K562 (cell line): ENCODE measurements around the gene AMZ1. TPM values are rescaled to one million over a fixed set of nuclear protein-coding genes. Genes with fewer than 3 reads are reported as not detected.

ENCODE experiments used
- ATAC-seq: fragments of 200-7000 bp; cut with Tn5 transposase; 3 replicates; pipeline ENCODE4 v1.9.1; 2020; ENCODE audit warnings: moderate library complexity
- BruUV-seq: library from RNA; stranded (reverse); fragments of 400-500 nt; replicated peaks from 2 replicates; lab custom pipeline; 2021; lab: Mats Ljungman, UMichigan
- CTCF ChIA-PET: fragments of 300-600 bp; formaldehyde crosslinking; extraction: SDS; loops from one replicate; lab custom pipeline; 2021; ENCODE audit warnings: low intra/inter-chr PET ratio; lab: Yijun Ruan, JAX
- POLR2A ChIA-PET: fragments of 300-600, 350-650 bp; sonication (Branson Sonifier 250); formaldehyde crosslinking; extraction: SDS; loops from one replicate; lab custom pipeline; 2021; ENCODE audit warnings: antibody characterized with exemption, inconsistent platforms; lab: Yijun Ruan, JAX
- DNase-seq, 4 experiments: peaks; one replicate each; pipeline versions ENCODE4 v3.0.0 to v3.0.0-alpha.2; 2011 to 2018; ENCODE audit warnings: low spot score in 3 of 4, mixed read lengths in 3 of 4; ENCODE audit errors: extremely low read depth in 1 of 4
- FAIRE-seq: peaks from 2 replicates; lab custom pipeline; 2011; peaks lifted over from hg19 to GRCh38; lab: Jason Lieb, UNC
- H2AFZ ChIP-seq: 2 replicates; pipeline ENCODE4 v1.6.0; 2011; ENCODE audit warnings: low read depth, low read length, control low read depth, inconsistent platforms
- H3K27ac ChIP-seq: fragments of 200-600 bp; 3 replicates; pipeline ENCODE4 v1.8.0; 2011; ENCODE audit warnings: low read depth, mild to moderate bottlenecking, control low read depth, inconsistent platforms, low read length, moderate library complexity, mixed read lengths; ENCODE audit errors: extremely low read depth
- H3K27me3 ChIP-seq, 2 experiments: fragments of 300-600 bp in 1 of 2; 2 replicates in 1 of 2; 3 replicates in 1 of 2; pipeline versions ENCODE4 v1.6.0 to v1.8.0; 2011; ENCODE audit warnings: inconsistent platforms in 2 of 2, low read length in 2 of 2, mild to moderate bottlenecking in 1 of 2, mixed read lengths in 1 of 2, moderate library complexity in 1 of 2; ENCODE audit not compliant: control insufficient read depth in 2 of 2, insufficient read depth in 2 of 2
- H3K36me3 ChIP-seq: fragments of 300-600 bp; 3 replicates; pipeline ENCODE4 v1.8.0; 2011; ENCODE audit warnings: mild to moderate bottlenecking, low read length, inconsistent platforms; ENCODE audit not compliant: control insufficient read depth, insufficient read depth
- H3K4me1 ChIP-seq, 2 experiments: fragments of 200-600 bp in 1 of 2; replicated peaks in 1 of 2; 2 replicates in 1 of 2; 3 replicates in 1 of 2; pipeline versions ENCODE4 v1.5.1 to v1.8.0; 2011; ENCODE audit warnings: inconsistent platforms in 2 of 2, low read length in 2 of 2, mild to moderate bottlenecking in 1 of 2, mixed read lengths in 1 of 2, moderate library complexity in 1 of 2; ENCODE audit not compliant: control insufficient read depth in 2 of 2, insufficient read depth in 2 of 2
- H3K4me2 ChIP-seq: 2 replicates; pipeline ENCODE4 v1.6.1; 2011; ENCODE audit warnings: low read length, control low read depth, inconsistent platforms, mixed read lengths; ENCODE audit not compliant: insufficient read depth
- H3K4me3 ChIP-seq: fragments of 200-600 bp; sonication (generic), shearing (Covaris generic); 2 replicates; pipeline ENCODE4 v1.5.1; 2016; ENCODE audit warnings: control low read depth, inconsistent platforms
- H3K79me2 ChIP-seq: fragments of 200-600 bp; 3 replicates; pipeline ENCODE4 v1.8.0; 2011; ENCODE audit warnings: low read length, inconsistent platforms; ENCODE audit not compliant: control insufficient read depth, insufficient read depth
- H3K9ac ChIP-seq, 2 experiments: 2 replicates each; pipeline versions ENCODE4 v1.6.0 to v1.6.1; 2011; ENCODE audit warnings: low read depth in 2 of 2, low read length in 2 of 2, control low read depth in 1 of 2, inconsistent platforms in 1 of 2, mild to moderate bottlenecking in 1 of 2, mixed read lengths in 1 of 2; ENCODE audit not compliant: insufficient read depth in 1 of 2
- H3K9me1 ChIP-seq: one replicate; pipeline ENCODE4 v1.6.0; 2011; ENCODE audit warnings: inconsistent platforms, mild to moderate bottlenecking, low read length, moderate library complexity; ENCODE audit not compliant: control insufficient read depth, insufficient read depth
- H3K9me3 ChIP-seq: replicated peaks from 2 replicates; pipeline ENCODE4 v1.5.1; 2011; ENCODE audit warnings: low read depth, low read length, inconsistent platforms; ENCODE audit not compliant: control insufficient read depth, insufficient read depth
- H4K20me1 ChIP-seq: replicated peaks from 2 replicates; pipeline ENCODE4 v1.6.1; 2011; ENCODE audit warnings: low read length, inconsistent platforms, mixed read lengths; ENCODE audit not compliant: control insufficient read depth, insufficient read depth
- CTBP1 ChIP-seq: fragments of 450-650 bp; IDR thresholded peaks from 2 replicates; pipeline ENCODE4 v1.6.1; 2016; ENCODE audit warnings: borderline replicate concordance
- DEAF1 ChIP-seq: fragments of 450-650 bp; formaldehyde crosslinking; IDR thresholded peaks from 2 replicates; pipeline ENCODE4 v1.4.0; 2020; ENCODE audit warnings: mild to moderate bottlenecking, moderate library complexity
- ID3 ChIP-seq, 2 experiments: fragments of 250-450 bp in 1 of 2; fragments of 450-650 bp in 1 of 2; sonication (Bioruptor Pico) in 1 of 2; IDR thresholded peaks; 2 replicates each; pipeline versions ENCODE4 v1.6.1 to v1.8.0; 2016 to 2021; ENCODE audit warnings: mild to moderate bottlenecking in 2 of 2, moderate library complexity in 2 of 2, missing compliant biosample characterization in 1 of 2, missing genetic modification characterization in 1 of 2
- KDM2B ChIP-seq: fragments of 250-450 bp; sonication (Bioruptor Pico); IDR thresholded peaks from 2 replicates; pipeline ENCODE4 v1.8.0; 2021; ENCODE audit warnings: mild to moderate bottlenecking, moderate library complexity
- MAX ChIP-seq: sonication (generic); formaldehyde crosslinking; IDR thresholded peaks from 2 replicates; pipeline ENCODE4 v1.9.0; 2022; ENCODE audit warnings: mild to moderate bottlenecking, missing genetic modification reagents
- RAD21 ChIP-seq, 2 experiments: fragments of 250-450 bp in 1 of 2; fragments of 450-650 bp in 1 of 2; sonication (Bioruptor Pico) in 1 of 2; formaldehyde crosslinking in 1 of 2; IDR thresholded peaks in 1 of 2; conservative IDR thresholded peaks in 1 of 2; 2 replicates each; pipeline versions ENCODE4 v1.4.0 to v1.8.0; 2020 to 2022; ENCODE audit warnings: mild to moderate bottlenecking in 2 of 2, moderate library complexity in 1 of 2
- RB1 ChIP-seq: fragments of 450-650 bp; IDR thresholded peaks from 2 replicates; pipeline ENCODE4 v1.6.1; 2017; ENCODE audit warnings: low read depth, mild to moderate bottlenecking
- TOE1 ChIP-seq, 2 experiments: fragments of 450-650 bp in 1 of 2; sonication (generic) in 1 of 2; formaldehyde crosslinking in 1 of 2; IDR thresholded peaks; 2 replicates each; pipeline versions ENCODE4 v1.7.1 to v1.8.0; 2016 to 2022; ENCODE audit warnings: borderline replicate concordance in 2 of 2, mild to moderate bottlenecking in 2 of 2, antibody characterized with exemption in 1 of 2, inconsistent platforms in 1 of 2, low read depth in 1 of 2, missing genetic modification reagents in 1 of 2, moderate library complexity in 1 of 2
- UBTF ChIP-seq, 2 experiments: IDR thresholded peaks; 2 replicates each; pipeline ENCODE4 v1.6.1; 2012; ENCODE audit warnings: improper control_type of control experiment in 2 of 2, low read depth in 2 of 2, low read length in 2 of 2, borderline replicate concordance in 1 of 2
- USF1 ChIP-seq: sonication (generic); formaldehyde crosslinking; IDR thresholded peaks from 2 replicates; pipeline ENCODE4 v1.9.0; 2022; ENCODE audit warnings: mild to moderate bottlenecking, missing genetic modification reagents
- ZFPM2 ChIP-seq: fragments of 250-450 bp; sonication (Bioruptor Pico); IDR thresholded peaks from 2 replicates; pipeline ENCODE4 v1.5.1; 2022; ENCODE audit warnings: mild to moderate bottlenecking
- ZNF311 ChIP-seq: fragments of 250-450 bp; sonication (Bioruptor Pico); IDR thresholded peaks from 2 replicates; pipeline ENCODE4 v1.4.0; 2020; ENCODE audit warnings: mild to moderate bottlenecking, moderate library complexity
- WGBS: fragments of 100-300 bp; shearing (Covaris generic); methylation state at CpG from one replicate; pipeline ENCODE4 v1.1.6; 2016; ENCODE audit warnings: low coverage, mixed read lengths; ENCODE audit not compliant: insufficient coverage; ENCODE audit errors: missing lambda C conversion rate; 5-methylcytosine and 5-hydroxymethylcytosine counted together
- in situ Hi-C: fragments of 300-500 bp; cut with MboI; formaldehyde crosslinking; loops from 4 replicates; pipeline ENCODE4 v1.15.0; 2018; ENCODE audit warnings: inconsistent platforms, mixed read lengths
- intact Hi-C: fragments of 100-400 bp; cut with micrococcal nuclease; formaldehyde crosslinking; loops from 2 replicates; pipeline ENCODE4 v1.14.2; 2022
- polyA plus RNA-seq, 8 experiments: library from polyadenylated mRNA; depleted of rRNA in 4 of 8; stranded (reverse) in 5 of 8; unstranded in 3 of 8; fragments of >200 nt; fragmentation: Nextera tagmentation in 2 of 8; fragmentation: Illumina TruSeq in 1 of 8; extraction: Ambion mirVana in 2 of 8; extraction: Trizol in 1 of 8; gene quantifications; 2 replicates each; pipeline versions ENCODE4 v1.2.1 to v1.2.3, GENCODE V29; 2011 to 2014; ENCODE audit warnings: inconsistent platforms in 1 of 8, missing spikeins in 1 of 8
- total RNA-seq, 7 experiments: library from RNA; depleted of rRNA in 6 of 7; stranded (reverse); fragments of >200 nt in 6 of 7; fragmentation: Illumina TruSeq in 2 of 7; extraction: Trizol in 2 of 7; gene quantifications; 2 replicates each; pipeline versions ENCODE4 v1.2.1 to v1.2.3, GENCODE V29; 2011 to 2021; ENCODE audit warnings: low replicate concordance in 1 of 7

Gene AMZ1
- total and polyA plus RNA-seq, 9 of the 15 experiments (the other 6 are each of a cell fraction or from before 2014, with no cell fraction given): not detected

GRCh38 chr7:2709553-2710285 lies 21.7 kb downstream of the AMZ1 start:
- Histone ChIP-seq H3K9ac (peak overlapping the region in 1 of 2 experiments; percentile 77; a peak in 2 of 4 replicates), H3K36me3 (no peaks in the 10 kb centered on the region), H3K4me1 (peaks cover 0 to 42% of the 10 kb centered on the region in 2 experiments; a peak in 3 of 5 replicates), H4K20me1 (0 out of 2 replicates have a peak, but pooled peaks cover 3% of the 10 kb centered on the region), H3K27me3 (peaks cover 2 to 21% of the 10 kb centered on the region in 2 experiments; a peak in 3 of 5 replicates), H3K9me1 (no peaks in the 10 kb centered on the region), H3K4me3 (no peak overlapping the region), H3K79me2 (no peaks in the 10 kb centered on the region), H2AFZ (peak overlapping the region; percentile 70), H3K9me3 (no peaks in the 10 kb centered on the region), H3K27ac (no peak overlapping the region), H3K4me2 (peak overlapping the region; percentile 58; the same call in 1 of the 2 replicates)
- peak; percentile 82 to 88 (median 86) for DNase-seq
- ChIA-PET CTCF (interaction anchor here (0.6 to 2.1 kb wide), 3 partner anchors 39 to 258 kb away, joined by 3 to 8 read pairs (median 7); no protein-coding TSS in a partner anchor), POLR2A (interaction anchor here (0.7 to 1.6 kb wide), 10 partner anchors 10 to 211 kb away, joined by 3 to 6 read pairs (median 4); no protein-coding TSS in a partner anchor)
- intact Hi-C loops (loop anchor here (1.0 kb wide), 1 partner anchor 38 kb away; no protein-coding TSS in a partner anchor), in situ Hi-C loops (no loop called here)
- BruUV-seq: no TSS peak
- WGBS: 14% methylated on average over 22 of the region's 35 CpGs
- peak; percentile 97 for ATAC-seq
- peak; percentile 71 for FAIRE-seq
- peak; percentile 69 to 88 for TF ChIP-seq RAD21 (CRISPR knock-in tag; conservative IDR thresholded peaks at IDR 0.05 in 1 of 2, IDR thresholded peaks at IDR 0.05 in 1 of 2)
- 0 out of 2 replicates have a peak, but pooled peaks have one; percentile 22 for TF ChIP-seq ZFPM2 (CRISPR knock-in tag)
- TF ChIP-seq DEAF1 (CRISPR knock-in tag): peak; percentile 39; the same call in 1 of the 2 replicates
- TF ChIP-seq RB1: peak; percentile 90
- TF ChIP-seq CTBP1: peak; percentile 76
- TF ChIP-seq ZNF311 (CRISPR knock-in tag): no peak
- no peak for TF ChIP-seq ID3 (CRISPR knock-in tag; IDR thresholded peaks at IDR 0.05)
- TF ChIP-seq ID3 (tag; IDR thresholded peaks at IDR 0.05): no peak
- TF ChIP-seq UBTF (IDR thresholded peaks at IDR 0.05; ENCODE audit: borderline replicate concordance in 1 of 2, low read depth in 2 of 2, low read length in 2 of 2): 0 out of 4 replicates have a peak, but pooled peaks of 1 of the 2 experiments have one; percentile 40
- peak; percentile 84 for TF ChIP-seq USF1 (CRISPR knock-in tag)
- TF ChIP-seq KDM2B (CRISPR knock-in tag): peak; percentile 12; the same call in 1 of the 2 replicates
- TF ChIP-seq TOE1 (IDR thresholded peaks at IDR 0.05; ENCODE audit: borderline replicate concordance): peak; percentile 65; the same call in 1 of the 2 replicates
- TF ChIP-seq TOE1 (CRISPR knock-in tag; IDR thresholded peaks at IDR 0.05; ENCODE audit: borderline replicate concordance, low read depth): no peak
- peak; percentile 61; the same call in 1 of the 2 replicates for TF ChIP-seq MAX (CRISPR knock-in tag)
